GM12878 (cell line): Measurements from ENCODE around the gene GADD45A.

Experiments used
- BCL11A ChIP-seq: IDR thresholded peaks from 2 replicates; pipeline ENCODE4 v1.6.1; 2011; ENCODE audit warnings: low read depth, low read length
- HCFC1 ChIP-seq: fragments of 150-350 bp; IDR thresholded peaks from 2 replicates; pipeline ENCODE4 v1.6.1; 2014; ENCODE audit warnings: low read length
- PAX5 ChIP-seq: IDR thresholded peaks from 2 replicates; pipeline ENCODE4 v1.6.1; 2011; ENCODE audit warnings: low read depth, low read length, borderline replicate concordance
- RAD51 ChIP-seq: fragments of 450-650 bp; IDR thresholded peaks from 2 replicates; pipeline ENCODE4 v1.6.1; 2016; ENCODE audit warnings: moderate library complexity, mild to moderate bottlenecking, inconsistent platforms
- RCOR1 ChIP-seq: conservative IDR thresholded peaks from 2 replicates; pipeline ENCODE4 v1.6.1; 2012; ENCODE audit warnings: low read depth, low read length, improper control_type of control experiment
- SIN3A ChIP-seq: IDR thresholded peaks from 2 replicates; pipeline ENCODE4 v1.6.1; 2012; ENCODE audit warnings: low read depth, low read length, improper control_type of control experiment
- SP1 ChIP-seq: IDR thresholded peaks from one replicate; pipeline ENCODE4 v1.6.1; 2011; ENCODE audit warnings: low read depth, low read length
- SUZ12 ChIP-seq: fragments of 200-600 bp; sonication (generic); IDR thresholded peaks from one replicate; pipeline ENCODE4 v1.6.1; 2018; ENCODE audit warnings: antibody characterized with exemption, mild to moderate bottlenecking; ENCODE audit not compliant: unreplicated experiment
- TF ChIP-seq, protein P1 (sequence below), 3 experiments: IDR thresholded peaks in 2 of 3; conservative IDR thresholded peaks in 1 of 3; 2 replicates each; pipeline ENCODE4 v1.5.1; 2011; ENCODE audit warnings: low read depth in 3 of 3, low read length in 3 of 3, mild to moderate bottlenecking in 3 of 3, control low read depth in 2 of 3, moderate library complexity in 2 of 3, inconsistent platforms in 1 of 3, mixed read lengths in 1 of 3; ENCODE audit not compliant: control insufficient read depth in 2 of 3, insufficient read depth in 1 of 3; ENCODE audit errors: extremely low read depth in 1 of 3
- TF ChIP-seq, protein P2 (sequence below): IDR thresholded peaks from 2 replicates; pipeline ENCODE4 v1.6.1; 2011; ENCODE audit warnings: borderline replicate concordance, low read depth, mild to moderate bottlenecking, moderate library complexity, mixed read lengths, low read length; ENCODE audit not compliant: insufficient read depth; ENCODE audit errors: extremely low read length
- TF ChIP-seq, protein P3 (sequence below): IDR thresholded peaks from 2 replicates; pipeline ENCODE4 v1.6.1; 2011; ENCODE audit warnings: low read depth, mild to moderate bottlenecking, low read length, moderate library complexity, borderline replicate concordance; ENCODE audit errors: extremely low read depth
- TF ChIP-seq, protein P4 (sequence below): IDR thresholded peaks from 2 replicates; pipeline ENCODE4 v1.6.1; 2012; ENCODE audit warnings: low read depth, low read length, improper control_type of control experiment
- TF ChIP-seq, protein P5 (sequence below): IDR thresholded peaks from 2 replicates; pipeline ENCODE4 v1.6.1; 2012; ENCODE audit warnings: mild to moderate bottlenecking, low read depth, low read length

DNA sequence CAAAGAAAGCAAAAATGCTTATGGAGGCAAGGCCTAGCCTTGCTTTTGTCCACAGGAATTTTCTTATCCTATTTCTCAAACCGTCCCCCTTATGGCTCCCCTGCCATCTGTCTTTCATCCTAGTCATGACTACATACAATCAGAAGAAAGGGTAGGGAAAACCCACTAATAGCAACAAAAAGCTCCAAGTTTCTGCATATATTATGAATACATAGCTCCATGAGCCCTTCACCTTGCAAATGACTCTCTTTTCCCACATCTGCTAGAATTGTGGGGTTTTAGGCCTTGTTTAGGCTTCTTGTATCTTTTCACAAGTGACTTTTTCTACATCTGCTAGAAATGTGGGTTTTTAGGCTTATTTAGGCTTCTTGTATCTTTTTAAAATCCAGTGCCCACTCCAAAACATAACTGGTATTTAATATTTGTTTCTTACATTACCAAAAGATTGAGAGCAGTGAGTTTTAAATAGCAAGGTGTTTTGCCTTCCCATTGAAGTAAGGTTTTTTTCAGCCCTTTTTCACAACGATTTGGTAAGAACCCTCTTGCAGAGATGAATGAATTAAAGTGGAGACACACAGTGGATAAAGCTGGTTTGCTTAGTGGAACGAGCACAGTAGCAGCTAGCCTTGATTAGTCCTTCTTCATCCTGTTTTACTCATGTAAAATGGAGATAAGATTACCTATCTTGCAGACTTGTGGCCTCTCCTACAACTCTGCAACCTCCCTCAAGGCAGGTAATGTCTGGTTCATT is 4.4 kb downstream of the GADD45A start:
- TF ChIP-seq, protein P1, sequence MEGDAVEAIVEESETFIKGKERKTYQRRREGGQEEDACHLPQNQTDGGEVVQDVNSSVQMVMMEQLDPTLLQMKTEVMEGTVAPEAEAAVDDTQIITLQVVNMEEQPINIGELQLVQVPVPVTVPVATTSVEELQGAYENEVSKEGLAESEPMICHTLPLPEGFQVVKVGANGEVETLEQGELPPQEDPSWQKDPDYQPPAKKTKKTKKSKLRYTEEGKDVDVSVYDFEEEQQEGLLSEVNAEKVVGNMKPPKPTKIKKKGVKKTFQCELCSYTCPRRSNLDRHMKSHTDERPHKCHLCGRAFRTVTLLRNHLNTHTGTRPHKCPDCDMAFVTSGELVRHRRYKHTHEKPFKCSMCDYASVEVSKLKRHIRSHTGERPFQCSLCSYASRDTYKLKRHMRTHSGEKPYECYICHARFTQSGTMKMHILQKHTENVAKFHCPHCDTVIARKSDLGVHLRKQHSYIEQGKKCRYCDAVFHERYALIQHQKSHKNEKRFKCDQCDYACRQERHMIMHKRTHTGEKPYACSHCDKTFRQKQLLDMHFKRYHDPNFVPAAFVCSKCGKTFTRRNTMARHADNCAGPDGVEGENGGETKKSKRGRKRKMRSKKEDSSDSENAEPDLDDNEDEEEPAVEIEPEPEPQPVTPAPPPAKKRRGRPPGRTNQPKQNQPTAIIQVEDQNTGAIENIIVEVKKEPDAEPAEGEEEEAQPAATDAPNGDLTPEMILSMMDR (IDR thresholded peaks at IDR 0.05 in 2 of 3, conservative IDR thresholded peaks at IDR 0.05 in 1 of 3; ENCODE audit: control insufficient read depth in 2 of 3, extremely low read depth in 1 of 3, insufficient read depth in 1 of 3, low read depth in 3 of 3, low read length in 3 of 3): no peak
- TF ChIP-seq, protein P2, sequence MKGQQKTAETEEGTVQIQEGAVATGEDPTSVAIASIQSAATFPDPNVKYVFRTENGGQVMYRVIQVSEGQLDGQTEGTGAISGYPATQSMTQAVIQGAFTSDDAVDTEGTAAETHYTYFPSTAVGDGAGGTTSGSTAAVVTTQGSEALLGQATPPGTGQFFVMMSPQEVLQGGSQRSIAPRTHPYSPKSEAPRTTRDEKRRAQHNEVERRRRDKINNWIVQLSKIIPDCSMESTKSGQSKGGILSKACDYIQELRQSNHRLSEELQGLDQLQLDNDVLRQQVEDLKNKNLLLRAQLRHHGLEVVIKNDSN: no peak
- TF ChIP-seq HCFC1 (no peak), RAD51 (no peak), RCOR1 (no peak), SIN3A (no peak), SP1 (no peak), SUZ12 (no peak), PAX5 (no peak), BCL11A (no peak)
- TF ChIP-seq, protein P3, sequence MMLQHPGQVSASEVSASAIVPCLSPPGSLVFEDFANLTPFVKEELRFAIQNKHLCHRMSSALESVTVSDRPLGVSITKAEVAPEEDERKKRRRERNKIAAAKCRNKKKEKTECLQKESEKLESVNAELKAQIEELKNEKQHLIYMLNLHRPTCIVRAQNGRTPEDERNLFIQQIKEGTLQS: no peak
- TF ChIP-seq, protein P4, sequence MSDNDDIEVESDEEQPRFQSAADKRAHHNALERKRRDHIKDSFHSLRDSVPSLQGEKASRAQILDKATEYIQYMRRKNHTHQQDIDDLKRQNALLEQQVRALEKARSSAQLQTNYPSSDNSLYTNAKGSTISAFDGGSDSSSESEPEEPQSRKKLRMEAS: no peak
- TF ChIP-seq, protein P5, sequence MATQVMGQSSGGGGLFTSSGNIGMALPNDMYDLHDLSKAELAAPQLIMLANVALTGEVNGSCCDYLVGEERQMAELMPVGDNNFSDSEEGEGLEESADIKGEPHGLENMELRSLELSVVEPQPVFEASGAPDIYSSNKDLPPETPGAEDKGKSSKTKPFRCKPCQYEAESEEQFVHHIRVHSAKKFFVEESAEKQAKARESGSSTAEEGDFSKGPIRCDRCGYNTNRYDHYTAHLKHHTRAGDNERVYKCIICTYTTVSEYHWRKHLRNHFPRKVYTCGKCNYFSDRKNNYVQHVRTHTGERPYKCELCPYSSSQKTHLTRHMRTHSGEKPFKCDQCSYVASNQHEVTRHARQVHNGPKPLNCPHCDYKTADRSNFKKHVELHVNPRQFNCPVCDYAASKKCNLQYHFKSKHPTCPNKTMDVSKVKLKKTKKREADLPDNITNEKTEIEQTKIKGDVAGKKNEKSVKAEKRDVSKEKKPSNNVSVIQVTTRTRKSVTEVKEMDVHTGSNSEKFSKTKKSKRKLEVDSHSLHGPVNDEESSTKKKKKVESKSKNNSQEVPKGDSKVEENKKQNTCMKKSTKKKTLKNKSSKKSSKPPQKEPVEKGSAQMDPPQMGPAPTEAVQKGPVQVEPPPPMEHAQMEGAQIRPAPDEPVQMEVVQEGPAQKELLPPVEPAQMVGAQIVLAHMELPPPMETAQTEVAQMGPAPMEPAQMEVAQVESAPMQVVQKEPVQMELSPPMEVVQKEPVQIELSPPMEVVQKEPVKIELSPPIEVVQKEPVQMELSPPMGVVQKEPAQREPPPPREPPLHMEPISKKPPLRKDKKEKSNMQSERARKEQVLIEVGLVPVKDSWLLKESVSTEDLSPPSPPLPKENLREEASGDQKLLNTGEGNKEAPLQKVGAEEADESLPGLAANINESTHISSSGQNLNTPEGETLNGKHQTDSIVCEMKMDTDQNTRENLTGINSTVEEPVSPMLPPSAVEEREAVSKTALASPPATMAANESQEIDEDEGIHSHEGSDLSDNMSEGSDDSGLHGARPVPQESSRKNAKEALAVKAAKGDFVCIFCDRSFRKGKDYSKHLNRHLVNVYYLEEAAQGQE: no peak
